SJCRH30 (cell line): ENCODE data around the gene ST14. TPM values are rescaled to one million over a fixed set of nuclear protein-coding genes. Genes with fewer than 3 reads are reported as not detected.
A peak's percentile ranks its signal among the peaks of the same experiment; 100 is the strongest.

Experiments
- DNase-seq, 2 experiments: peaks; one replicate each; pipeline ENCODE4 v3.0.0-alpha.2; 2015 to 2020
- H3K27ac ChIP-seq: fragments of 250-450 bp; sonication (Bioruptor Pico); 2 replicates; pipeline ENCODE4 v1.5.1; 2020; ENCODE audit warnings: mild to moderate bottlenecking, moderate library complexity
- H3K27me3 ChIP-seq: fragments of 250-450 bp; sonication (Bioruptor Pico); 2 replicates; pipeline ENCODE4 v1.5.1; 2020; ENCODE audit warnings: mild to moderate bottlenecking, moderate library complexity
- H3K36me3 ChIP-seq: fragments of 250-450 bp; sonication (Bioruptor Pico); 2 replicates; pipeline ENCODE4 v1.5.1; 2020; ENCODE audit warnings: mild to moderate bottlenecking, moderate library complexity
- H3K4me1 ChIP-seq: fragments of 250-450 bp; sonication (Bioruptor Pico); 2 replicates; pipeline ENCODE4 v1.5.1; 2020; ENCODE audit warnings: mild to moderate bottlenecking, moderate library complexity
- H3K4me3 ChIP-seq: fragments of 250-450 bp; sonication (Bioruptor Pico); 2 replicates; pipeline ENCODE4 v1.5.1; 2020; ENCODE audit warnings: mild to moderate bottlenecking, moderate library complexity
- H3K9me3 ChIP-seq: fragments of 250-450 bp; sonication (Bioruptor Pico); replicated peaks from 2 replicates; pipeline ENCODE4 v1.5.1; 2020; ENCODE audit warnings: mild to moderate bottlenecking, moderate library complexity
- total RNA-seq: library from RNA; depleted of rRNA; stranded (reverse); fragments of >200 nt; shearing (Covaris generic); gene quantifications from 2 replicates; pipeline ENCODE4 v1.2.3, GENCODE V29; 2014

Gene ST14
- total RNA-seq, 1 experiment from 2014 or later, result 0.10 TPM

DNA sequence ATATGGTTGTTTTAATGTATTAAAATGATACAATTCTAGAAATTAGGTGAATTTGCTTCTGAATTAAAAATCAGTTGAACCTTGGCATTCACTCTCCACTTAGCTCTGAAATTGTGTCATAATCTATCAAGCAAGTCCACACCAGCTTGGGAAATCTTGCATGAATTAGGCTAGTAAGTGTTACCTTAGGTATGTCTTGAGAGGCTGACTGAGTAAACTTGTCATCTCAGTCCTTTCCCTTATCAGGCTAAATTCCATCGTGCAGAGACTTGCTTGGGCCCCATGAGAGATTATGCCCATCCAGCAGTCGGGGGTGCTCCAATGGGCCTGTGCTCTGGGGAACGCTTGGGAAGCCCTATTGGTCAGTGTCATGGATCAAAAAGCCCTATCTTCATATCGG, 33.9 kb upstream of the ST14 start:
- Histone ChIP-seq H3K27ac (no peak overlapping the region), H3K4me1 (no peaks in the 10 kb centered on the region), H3K27me3 (no peaks in the 10 kb centered on the region), H3K9me3 (no peaks in the 10 kb centered on the region), H3K36me3 (peaks cover 2% of the 10 kb centered on the region; the same call in 1 of the 2 replicates), H3K4me3 (no peak overlapping the region)
- no peak for DNase-seq

DNA sequence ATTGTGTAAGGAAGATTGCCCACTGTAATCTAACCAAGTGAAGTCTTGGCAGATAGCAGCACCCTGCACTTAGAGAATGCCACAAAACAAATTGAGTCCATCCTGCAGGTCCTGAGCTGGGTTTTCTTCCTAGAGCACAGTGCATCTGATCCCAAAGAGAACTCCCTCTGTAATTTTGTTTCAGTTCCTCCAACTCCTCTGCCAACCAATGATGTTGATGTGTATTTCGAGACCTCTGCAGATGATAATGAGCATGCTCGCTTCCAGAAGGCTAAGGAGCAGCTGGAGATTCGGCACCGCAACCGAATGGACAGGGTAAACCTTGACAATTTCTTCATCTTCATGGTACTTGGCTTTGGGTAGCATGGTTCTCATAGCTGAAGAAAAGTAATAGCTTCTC, 33.1 kb upstream of the ST14 start:
- Histone ChIP-seq H3K4me3 (no peak overlapping the region), H3K27ac (no peak overlapping the region), H3K36me3 (peaks cover 2% of the 10 kb centered on the region; the same call in 1 of the 2 replicates), H3K4me1 (no peaks in the 10 kb centered on the region), H3K27me3 (no peaks in the 10 kb centered on the region), H3K9me3 (no peaks in the 10 kb centered on the region)
- no peak for DNase-seq

DNA sequence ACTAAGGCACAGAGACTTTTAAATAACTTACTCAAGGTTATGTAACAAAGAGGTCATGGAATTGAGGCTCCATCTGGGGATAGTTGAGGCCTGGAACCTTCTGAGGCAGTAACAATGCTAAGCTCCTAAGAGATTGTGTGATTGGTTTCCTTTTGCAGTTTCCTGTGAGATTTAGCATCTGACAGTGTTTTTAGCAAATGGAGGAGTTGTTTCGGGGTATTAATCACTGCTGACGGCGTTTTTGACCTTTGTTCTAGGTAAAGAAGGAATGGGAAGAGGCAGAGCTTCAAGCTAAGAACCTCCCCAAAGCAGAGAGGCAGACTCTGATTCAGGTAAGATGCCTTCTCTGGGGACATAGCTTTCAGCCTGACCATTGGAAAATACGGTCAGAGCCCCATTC, 32.1 kb upstream of the ST14 start:
- Histone ChIP-seq H3K4me1 (no peaks in the 10 kb centered on the region), H3K27ac (no peak overlapping the region), H3K36me3 (peaks cover 2% of the 10 kb centered on the region; the same call in 1 of the 2 replicates), H3K4me3 (no peak overlapping the region), H3K27me3 (no peaks in the 10 kb centered on the region), H3K9me3 (no peaks in the 10 kb centered on the region)
- DNase-seq, result no peak

DNA sequence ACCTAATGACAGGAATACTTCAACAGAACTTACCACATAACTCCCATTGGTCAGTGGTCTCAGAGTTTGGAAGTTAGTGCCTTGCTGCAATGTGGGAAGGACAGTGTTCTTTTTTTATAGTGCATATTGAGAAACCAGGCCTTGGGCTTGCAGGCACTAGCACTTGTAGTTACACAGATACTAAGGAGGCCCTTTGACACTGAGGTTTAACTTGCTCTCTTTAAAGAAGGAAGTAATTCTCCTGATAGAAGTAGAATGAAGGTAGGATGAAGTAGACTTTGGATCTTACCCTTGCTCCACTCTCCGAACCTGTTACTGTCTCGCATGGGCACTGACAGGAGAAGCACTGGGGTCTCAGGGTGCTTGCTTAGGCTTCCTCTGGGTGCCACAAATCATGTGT, 31.0 kb upstream of the ST14 start:
- Histone ChIP-seq H3K36me3 (no peaks in the 10 kb centered on the region), H3K4me1 (no peaks in the 10 kb centered on the region), H3K4me3 (no peak overlapping the region), H3K9me3 (no peaks in the 10 kb centered on the region), H3K27ac (no peak overlapping the region), H3K27me3 (no peaks in the 10 kb centered on the region)
- no peak for DNase-seq

DNA sequence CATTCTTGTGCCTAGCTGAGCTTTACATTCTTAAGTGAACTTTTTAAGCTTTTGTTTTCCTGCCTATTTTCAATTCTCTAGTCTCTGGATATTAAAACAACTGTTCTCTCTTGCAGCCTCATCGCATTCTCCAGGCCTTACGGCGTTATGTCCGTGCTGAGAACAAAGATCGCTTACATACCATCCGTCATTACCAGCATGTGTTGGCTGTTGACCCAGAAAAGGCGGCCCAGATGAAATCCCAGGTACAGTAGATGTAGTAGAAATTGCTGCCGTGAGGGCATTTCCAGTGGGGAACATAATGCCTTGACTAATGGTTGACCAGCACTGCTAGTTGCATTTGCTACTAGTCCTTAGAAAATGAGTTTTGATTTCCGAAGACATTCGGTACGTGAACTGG, 29.7 kb upstream of the ST14 start:
- Histone ChIP-seq H3K36me3 (no peaks in the 10 kb centered on the region), H3K9me3 (no peaks in the 10 kb centered on the region), H3K4me3 (no peak overlapping the region), H3K27me3 (no peaks in the 10 kb centered on the region), H3K4me1 (no peaks in the 10 kb centered on the region), H3K27ac (no peak overlapping the region)
- no peak for DNase-seq

DNA sequence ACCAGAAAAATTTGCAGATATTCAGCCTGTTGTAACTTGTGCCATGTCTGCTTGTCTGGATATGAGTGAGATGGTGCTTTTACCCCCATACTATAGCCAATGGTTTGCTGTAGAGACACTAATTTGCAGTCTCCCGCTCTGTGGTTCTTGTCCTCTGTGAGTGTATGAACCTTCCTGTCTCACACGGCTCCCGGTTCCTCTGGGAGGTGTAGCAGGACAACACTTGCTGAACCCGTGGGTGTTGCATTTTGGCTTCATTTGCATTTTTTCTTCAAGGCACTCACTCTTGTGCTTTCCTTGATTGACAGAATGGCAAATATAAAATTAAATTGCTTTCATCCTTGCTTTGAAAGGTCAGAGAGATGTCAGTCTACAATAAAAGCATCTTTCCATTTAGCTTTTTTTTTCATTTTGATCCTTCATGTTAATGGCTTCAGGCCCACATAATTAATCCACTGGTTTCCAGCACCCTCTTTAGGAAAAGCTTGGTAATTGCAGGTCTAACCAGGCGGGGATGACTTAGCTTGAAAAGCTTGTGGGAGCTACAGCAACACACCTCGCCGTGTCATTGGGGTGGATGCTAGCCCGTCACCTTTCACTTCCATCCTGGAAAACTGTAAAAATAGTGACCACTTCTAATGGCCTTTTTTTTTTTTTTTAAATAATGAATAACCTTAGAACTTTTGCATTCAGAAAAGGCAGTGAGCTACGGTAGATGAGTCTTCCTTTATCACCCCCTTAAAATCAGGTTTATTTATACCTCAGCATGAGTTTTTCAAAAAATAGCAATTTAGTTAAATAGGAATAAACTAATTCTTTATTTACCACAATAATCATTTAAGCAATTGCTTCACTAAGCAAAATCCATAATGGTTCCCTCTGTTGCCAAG, 27.4 kb upstream of the ST14 start:
- Histone ChIP-seq H3K36me3 (no peaks in the 10 kb centered on the region), H3K27ac (no peak overlapping the region), H3K9me3 (no peaks in the 10 kb centered on the region), H3K4me1 (no peaks in the 10 kb centered on the region), H3K27me3 (no peaks in the 10 kb centered on the region), H3K4me3 (no peak overlapping the region)
- DNase-seq, result peak; percentile 25 to 68

DNA sequence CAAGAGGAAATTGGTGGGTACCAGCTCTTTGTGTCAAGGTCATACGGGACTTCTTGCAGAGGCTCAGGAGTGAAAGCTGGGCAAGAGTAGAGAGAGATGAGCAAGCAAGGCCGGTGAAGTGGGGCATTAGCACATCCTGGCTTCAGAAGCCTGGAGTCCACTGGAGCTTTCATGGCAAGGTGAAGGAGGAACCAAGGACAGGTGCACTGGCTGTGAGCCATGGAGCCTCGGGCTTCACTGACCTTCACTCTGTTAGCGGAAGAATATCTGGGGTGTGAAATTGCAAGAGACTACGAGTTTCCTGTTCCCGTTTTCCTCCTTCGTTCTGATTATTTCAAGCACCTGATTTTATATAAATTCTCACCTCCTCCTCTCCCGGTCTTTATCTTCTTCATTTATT, 25.9 kb upstream of the ST14 start:
- no peak for DNase-seq
- H3K4me3 ChIP-seq, result no peak overlapping the region
- no peak overlapping the region for H3K27ac ChIP-seq
- no peaks in the 10 kb centered on the region for H3K36me3 ChIP-seq
- H3K4me1 ChIP-seq, result no peaks in the 10 kb centered on the region
- H3K27me3 ChIP-seq, result no peaks in the 10 kb centered on the region
- H3K9me3 ChIP-seq, result no peaks in the 10 kb centered on the region

DNA sequence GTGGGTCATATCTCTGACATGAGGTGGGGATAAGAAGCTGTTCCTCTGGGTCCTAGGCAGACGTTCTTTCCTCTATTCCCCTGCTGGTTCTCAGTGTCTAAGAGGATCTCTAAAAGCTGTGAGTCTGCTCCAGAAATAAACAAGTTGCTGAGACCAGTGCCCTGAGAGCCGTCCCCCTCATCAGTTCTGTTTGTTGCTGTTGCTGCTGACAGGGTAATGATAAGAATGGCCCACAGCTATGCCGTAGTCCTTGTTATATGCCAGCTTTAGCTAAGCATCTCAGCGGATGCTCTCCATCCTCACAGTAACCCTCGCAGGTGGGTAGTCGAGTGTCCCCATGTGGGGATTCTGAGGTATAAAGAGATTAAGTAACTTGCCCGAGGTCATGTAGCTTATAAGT, 23.5 kb upstream of the ST14 start:
- no peaks in the 10 kb centered on the region for H3K4me1 ChIP-seq
- no peaks in the 10 kb centered on the region for H3K9me3 ChIP-seq
- no peak overlapping the region for H3K27ac ChIP-seq
- no peak overlapping the region for H3K4me3 ChIP-seq
- no peaks in the 10 kb centered on the region for H3K36me3 ChIP-seq
- DNase-seq, result no peak
- H3K27me3 ChIP-seq, result no peaks in the 10 kb centered on the region

DNA sequence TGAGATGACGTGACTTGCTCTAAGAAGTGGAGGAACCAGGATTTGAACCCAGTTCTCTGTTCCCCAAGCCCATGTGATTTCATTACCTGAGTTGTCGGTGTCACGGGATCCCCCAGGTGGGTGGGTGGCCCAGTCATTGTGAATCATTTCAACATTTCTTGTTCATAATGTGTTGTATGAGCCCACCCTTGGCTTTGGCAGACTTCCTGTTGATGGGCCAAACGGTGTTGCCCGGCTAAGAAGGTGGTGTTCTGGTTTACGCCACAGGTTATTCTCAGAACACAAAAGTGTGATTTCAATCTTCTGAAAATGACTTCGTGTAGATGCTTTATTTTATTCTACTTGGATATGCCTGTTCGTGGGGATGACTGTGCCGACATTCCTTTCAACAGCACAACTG, 21.6 kb upstream of the ST14 start:
- Histone ChIP-seq H3K27ac (no peak overlapping the region), H3K4me1 (no peaks in the 10 kb centered on the region), H3K36me3 (no peaks in the 10 kb centered on the region), H3K4me3 (no peak overlapping the region), H3K9me3 (no peaks in the 10 kb centered on the region), H3K27me3 (no peaks in the 10 kb centered on the region)
- no peak for DNase-seq

DNA sequence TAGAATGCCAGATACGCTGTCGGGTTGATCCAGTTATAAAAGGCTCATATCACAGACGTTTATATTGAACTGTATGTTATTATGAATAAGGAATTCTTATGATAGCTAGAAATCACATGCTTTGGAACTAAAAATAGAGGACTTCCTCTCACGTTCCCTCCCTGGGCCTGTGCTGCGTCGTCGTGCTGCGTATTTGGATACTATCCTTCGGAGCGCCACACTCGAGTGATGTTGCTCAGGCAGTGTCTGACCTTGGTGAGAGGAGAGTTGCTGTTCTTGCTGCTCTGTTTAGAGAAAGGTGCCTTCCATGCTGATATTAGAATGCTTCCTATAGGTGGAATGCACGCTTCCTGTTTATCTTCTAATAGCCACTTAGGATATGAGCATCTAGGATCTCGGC, 20.2 kb upstream of the ST14 start:
- Histone ChIP-seq H3K27me3 (no peaks in the 10 kb centered on the region), H3K4me1 (no peaks in the 10 kb centered on the region), H3K9me3 (no peaks in the 10 kb centered on the region), H3K36me3 (peaks cover 3% of the 10 kb centered on the region; the same call in 1 of the 2 replicates), H3K4me3 (no peak overlapping the region), H3K27ac (no peak overlapping the region)
- no peak for DNase-seq

DNA sequence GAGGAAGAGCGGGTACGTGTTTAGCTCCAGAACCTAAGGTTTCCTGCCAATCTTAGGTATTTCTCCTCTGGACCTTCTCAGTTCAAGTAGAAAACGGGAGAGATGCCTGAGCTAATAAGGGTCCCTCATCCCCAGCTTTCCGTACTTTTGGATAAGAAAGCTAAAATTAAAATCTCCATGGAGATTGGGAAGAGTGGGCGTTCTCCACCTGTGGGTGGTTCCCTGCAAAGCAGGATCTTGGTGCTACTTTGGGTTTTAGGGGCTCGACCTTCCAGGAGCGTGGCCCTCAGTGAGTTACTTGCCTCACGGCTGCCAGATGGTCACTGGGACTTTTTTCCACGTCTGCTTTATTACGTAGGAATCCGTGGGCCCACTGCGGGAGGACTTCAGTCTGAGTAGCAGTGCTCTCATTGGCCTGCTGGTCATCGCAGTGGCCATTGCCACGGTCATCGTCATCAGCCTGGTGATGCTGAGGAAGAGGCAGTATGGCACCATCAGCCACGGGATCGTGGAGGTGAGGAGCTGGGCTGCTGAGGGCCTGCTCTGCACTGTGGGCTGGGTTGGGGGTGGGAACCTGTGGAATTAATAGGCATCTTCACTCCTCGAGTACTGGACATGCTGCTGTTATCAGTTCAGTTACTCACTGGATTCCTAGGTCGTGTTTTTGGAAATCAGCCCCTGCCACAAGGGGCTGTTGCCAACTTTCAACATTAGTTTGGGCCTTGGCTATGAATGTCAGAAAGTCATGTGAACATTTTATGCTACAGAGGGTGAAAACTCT, 17.8 kb upstream of the ST14 start:
- H3K36me3 ChIP-seq, result peaks cover 3% of the 10 kb centered on the region; the same call in 1 of the 2 replicates
- no peaks in the 10 kb centered on the region for H3K4me1 ChIP-seq
- no peaks in the 10 kb centered on the region for H3K27me3 ChIP-seq
- no peak overlapping the region for H3K4me3 ChIP-seq
- H3K27ac ChIP-seq, result no peak overlapping the region
- H3K9me3 ChIP-seq, result no peaks in the 10 kb centered on the region
- no peak for DNase-seq

DNA sequence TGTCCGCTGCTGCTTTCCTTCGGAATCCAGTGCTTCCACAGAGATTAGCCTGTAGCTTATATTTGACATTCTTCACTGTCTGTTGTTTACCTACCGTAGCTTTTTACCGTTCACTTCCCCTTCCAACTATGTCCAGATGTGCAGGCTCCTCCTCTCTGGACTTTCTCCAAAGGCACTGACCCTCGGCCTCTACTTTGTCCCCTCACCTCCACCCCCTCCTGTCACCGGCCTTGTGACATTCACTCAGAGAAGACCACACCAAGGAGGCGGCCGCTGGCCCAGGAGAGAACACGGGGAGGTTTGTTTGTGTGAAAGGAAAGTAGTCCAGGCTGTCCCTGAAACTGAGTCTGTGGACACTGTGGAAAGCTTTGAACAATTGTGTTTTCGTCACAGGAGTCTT, 15.4 kb upstream of the ST14 start:
- Histone ChIP-seq H3K9me3 (no peaks in the 10 kb centered on the region), H3K27ac (no peak overlapping the region), H3K4me1 (no peaks in the 10 kb centered on the region), H3K36me3 (peaks cover 3% of the 10 kb centered on the region; the same call in 1 of the 2 replicates), H3K4me3 (no peak overlapping the region), H3K27me3 (no peaks in the 10 kb centered on the region)
- no peak for DNase-seq

DNA sequence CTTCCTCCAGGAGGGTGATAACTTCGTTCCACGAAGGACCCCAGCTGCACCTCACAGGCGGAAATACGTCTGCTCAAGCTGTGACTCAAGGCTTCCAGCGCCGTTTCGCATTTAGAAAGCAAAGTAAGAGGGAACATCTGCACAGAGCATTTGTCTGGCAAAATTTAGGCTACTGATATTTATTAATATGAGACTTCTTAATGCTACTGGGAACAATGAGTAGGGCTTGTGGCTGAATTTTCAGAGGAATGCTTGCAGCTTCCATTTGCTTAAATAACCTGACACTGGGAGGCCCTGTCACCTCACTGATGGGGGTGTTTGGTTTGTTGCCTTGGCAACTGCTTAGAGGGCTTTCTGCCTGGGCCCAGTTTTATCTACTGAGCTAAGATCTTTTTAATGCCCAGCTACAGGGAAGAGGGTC, 14.7 kb upstream of the ST14 start:
- Histone ChIP-seq H3K9me3 (no peaks in the 10 kb centered on the region), H3K27ac (no peak overlapping the region), H3K4me1 (no peaks in the 10 kb centered on the region), H3K4me3 (no peak overlapping the region), H3K36me3 (peaks cover 3% of the 10 kb centered on the region; the same call in 1 of the 2 replicates), H3K27me3 (no peaks in the 10 kb centered on the region)
- no peak for DNase-seq

DNA sequence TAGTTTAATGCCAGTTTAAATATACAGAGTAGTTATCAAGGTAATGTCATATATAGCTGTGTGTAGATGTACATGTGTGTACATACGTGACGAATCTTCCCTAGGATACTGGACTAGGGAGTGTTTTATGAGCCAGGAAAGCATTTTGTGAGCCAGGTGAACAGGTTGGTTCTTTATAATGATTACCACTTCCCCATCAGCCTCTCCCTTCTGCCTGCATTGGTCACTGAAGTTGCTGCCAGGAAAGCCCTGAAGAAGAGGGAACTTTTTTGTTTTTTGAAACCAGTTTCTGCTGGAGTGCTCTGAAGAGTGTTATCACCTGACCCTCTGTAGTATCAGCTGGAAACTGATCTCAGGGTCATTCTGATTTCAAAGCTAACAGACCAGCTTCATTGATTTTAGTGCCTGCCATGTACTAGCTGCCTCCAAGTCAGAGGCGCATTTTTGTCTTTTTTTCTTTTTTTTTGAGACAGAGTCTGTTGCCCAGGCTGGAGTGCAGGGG, 14.2 kb upstream of the ST14 start:
- Histone ChIP-seq H3K4me3 (no peak overlapping the region), H3K9me3 (no peaks in the 10 kb centered on the region), H3K27me3 (no peaks in the 10 kb centered on the region), H3K4me1 (no peaks in the 10 kb centered on the region), H3K27ac (no peak overlapping the region), H3K36me3 (peaks cover 3% of the 10 kb centered on the region; the same call in 1 of the 2 replicates)
- no peak for DNase-seq
